GM21367 (cell line): ENCODE results near the gene CAPG.
"Not testable (repeated sequence)": the region's sequence is repeated elsewhere in the genome, so short reads cannot be mapped to it uniquely, and the experiment has no call there.

Source experiments
- ATAC-seq: cut with Tn5 transposase; IDR thresholded peaks from one replicate; pipeline ENCODE4 v1.9.1; 2021; ENCODE audit not compliant: unreplicated experiment

Gene CAPG, protein sequence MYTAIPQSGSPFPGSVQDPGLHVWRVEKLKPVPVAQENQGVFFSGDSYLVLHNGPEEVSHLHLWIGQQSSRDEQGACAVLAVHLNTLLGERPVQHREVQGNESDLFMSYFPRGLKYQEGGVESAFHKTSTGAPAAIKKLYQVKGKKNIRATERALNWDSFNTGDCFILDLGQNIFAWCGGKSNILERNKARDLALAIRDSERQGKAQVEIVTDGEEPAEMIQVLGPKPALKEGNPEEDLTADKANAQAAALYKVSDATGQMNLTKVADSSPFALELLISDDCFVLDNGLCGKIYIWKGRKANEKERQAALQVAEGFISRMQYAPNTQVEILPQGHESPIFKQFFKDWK

DNA sequence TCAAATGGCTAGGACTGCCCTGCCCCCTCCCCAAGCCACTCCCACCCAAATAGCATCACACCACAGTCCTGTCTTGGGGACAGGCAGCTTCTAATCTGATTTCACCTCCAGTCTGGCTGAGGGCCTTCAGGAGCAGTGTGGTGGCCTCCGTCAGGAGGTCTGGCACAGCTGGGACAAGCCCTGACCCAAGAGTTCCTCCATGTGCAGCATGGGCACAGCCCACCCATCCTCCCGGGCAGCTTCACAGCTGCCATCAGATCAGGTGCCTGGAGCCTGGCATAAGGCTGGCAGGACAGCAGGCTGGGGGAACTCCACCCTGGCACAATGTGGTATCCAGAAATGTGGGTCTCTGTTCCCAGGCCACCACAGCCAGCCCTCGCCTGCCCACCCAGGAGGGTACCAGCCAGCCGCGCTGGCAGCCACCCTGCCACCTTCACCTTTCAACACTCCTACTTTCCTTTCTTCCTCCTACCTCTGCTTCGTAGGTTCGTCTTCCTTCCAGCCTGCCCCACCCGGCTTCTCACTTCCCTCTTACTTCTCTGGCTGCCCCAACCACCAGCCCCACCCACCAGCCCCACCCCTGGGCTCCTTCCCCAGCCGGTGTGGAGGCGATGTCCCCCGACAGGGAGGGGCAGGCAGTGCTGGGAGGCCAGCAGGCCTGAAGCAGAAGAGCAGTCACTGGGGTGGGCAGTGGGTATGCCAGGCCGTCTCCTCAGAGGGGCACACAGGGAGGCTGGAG, at the start of gene CAPG:
Gene CAPG (minus strand): TSS at position 522 of the 739 bp plus-strand sequence. CDS start 8,221 bp downstream, outside the sequence.
- peak; percentile 56 for ATAC-seq

DNA sequence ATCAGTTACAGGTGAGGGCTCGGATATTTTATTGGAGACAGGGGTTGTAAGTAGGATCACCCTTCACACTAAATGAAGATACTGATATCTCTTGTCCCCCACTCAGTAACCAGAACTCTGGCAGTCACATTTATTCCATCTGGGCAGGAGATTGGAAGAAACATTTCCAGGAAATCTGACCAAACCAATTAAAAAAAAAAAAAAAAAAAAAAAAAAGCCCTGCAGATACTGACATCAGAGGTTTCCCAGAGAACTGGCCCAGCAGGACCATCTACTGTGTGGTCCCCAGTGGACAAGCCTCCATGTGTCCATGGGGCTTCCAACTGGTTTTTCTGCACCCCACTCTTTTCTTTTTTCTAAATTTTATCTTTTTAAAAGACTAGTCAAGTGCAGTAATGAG, 49.6 kb upstream of the CAPG start:
- no peak for ATAC-seq

DNA sequence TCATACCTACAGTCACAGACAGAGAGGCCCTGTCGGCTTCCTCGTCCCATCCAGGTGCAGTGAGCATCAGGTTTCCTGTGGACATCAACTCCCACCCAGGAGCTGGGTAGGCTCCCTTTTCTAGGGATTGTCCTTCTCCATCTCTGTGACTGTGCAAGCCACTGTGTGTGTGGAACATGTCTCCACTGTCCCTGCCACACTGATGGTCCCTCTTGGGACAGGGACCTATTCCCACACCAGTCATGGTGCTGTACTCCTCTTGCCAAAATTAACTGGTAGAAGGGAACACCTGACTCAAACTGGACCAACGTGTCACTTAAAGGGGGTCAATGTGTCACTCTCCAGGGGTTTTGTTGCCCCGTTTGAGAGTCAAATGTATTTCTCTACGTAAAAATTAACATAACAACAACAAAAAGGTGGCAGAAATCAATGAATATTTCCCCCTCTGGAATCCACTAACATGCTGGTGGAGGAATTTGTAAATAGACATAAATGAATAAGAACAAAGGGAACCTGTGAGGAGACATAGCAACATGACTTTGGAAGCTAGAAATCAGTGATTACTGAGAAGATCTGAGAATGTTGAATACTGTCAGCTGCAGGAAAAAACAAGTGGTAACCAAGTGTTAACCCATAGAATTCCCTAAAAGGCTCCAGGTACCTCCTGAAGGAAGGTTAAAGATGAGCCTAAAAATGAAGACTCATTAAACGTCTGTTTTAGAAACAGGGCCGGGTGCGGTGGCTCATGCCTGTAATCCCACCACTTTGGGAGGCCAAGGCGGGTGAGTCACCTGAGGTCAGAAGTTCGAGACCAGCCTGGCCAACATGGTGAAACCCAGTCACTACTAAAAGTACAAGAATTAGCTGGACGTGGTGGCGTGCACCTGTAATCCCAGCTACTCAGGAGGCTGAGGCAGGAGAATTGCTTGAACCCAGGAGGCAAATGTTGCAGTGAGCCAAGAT, 48.7 kb upstream of the CAPG start:
- ATAC-seq = no peak

DNA sequence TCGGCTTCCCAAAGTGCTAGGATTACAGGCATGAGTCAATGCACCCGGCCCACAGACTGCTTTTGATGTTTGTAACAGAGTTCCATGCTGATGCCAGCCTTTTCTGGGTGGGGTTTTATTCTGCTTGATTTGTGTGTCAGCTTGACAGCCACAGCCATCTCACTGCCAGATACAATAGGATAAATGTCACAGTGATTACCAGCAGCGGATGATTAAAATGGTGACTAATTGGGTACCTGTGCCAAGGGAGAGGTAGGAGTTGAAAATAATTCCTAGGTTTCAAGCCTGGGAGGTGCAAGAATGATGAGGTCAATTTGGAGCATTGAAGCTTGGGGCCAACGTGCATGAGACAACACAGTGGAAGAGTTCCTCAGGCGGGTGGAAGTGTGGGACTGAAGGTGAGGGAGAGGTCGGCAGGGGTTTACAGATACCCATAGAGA, 47.7 kb upstream of the CAPG start:
- ATAC-seq = no peak

DNA sequence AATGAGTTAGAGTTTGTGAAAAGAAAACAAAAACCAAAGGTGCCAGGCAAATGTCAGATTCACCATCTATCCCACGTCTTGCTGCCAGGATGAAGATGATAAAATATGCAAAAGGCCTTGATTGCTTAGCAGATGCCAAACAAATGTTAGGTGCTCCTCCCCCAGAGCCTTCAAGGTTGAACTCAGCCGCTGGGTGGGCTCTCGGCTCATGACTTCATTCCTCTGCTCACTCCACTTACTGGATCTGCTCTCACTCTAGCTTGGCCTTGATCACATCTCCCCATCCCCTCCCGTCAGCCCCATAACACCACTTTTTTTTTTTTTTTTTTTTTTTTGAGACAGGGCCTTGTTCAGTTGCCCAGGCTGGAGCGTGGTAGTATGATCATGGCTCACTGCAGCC, 46.9 kb upstream of the CAPG start:
- ATAC-seq = no peak

DNA sequence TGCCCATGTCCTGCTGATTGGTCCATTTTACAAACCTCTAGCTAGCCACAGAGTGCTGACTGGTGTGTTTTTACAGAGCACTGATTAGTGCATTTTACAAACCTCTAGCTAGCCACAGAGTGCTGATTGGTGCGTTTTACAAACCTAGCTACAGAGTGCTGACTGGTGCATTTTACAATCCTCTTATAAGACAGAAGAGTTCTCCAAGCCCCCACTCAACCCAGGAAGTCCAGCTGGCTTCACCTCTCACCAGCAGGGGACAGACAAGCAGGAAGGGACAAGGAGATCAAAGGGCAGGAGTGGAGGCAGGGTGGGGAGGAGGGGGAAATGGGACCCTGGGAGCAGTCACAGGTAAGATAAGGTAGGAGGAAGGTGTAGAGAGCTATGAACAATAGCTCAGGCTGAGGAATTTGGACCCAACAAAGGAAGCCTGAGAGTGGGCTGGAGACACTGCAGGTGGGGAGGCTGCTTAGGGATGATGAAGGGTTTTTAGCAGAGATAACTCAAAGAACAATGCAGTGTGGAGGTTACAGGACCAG, 45.5 kb upstream of the CAPG start:
- no peak for ATAC-seq

DNA sequence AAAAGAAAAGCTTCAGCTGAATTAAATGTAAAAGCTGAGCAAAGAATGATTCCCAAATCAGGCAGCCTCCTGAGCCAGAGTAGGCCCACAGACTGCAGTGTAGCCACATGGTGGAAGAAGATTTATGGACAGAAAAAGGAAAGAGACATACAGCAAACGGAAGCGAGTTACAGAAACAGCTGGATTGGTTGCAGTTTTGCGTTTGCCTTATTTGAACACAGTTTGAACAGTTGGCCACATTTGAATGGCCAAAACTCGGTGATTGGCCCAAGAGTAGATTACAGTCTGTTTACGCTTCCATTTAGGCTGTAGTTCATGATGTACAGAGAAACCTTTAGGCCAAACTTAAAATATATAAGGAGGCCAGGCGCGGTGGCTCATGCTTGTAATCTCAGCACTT, 43.4 kb upstream of the CAPG start:
- ATAC-seq = no peak

DNA sequence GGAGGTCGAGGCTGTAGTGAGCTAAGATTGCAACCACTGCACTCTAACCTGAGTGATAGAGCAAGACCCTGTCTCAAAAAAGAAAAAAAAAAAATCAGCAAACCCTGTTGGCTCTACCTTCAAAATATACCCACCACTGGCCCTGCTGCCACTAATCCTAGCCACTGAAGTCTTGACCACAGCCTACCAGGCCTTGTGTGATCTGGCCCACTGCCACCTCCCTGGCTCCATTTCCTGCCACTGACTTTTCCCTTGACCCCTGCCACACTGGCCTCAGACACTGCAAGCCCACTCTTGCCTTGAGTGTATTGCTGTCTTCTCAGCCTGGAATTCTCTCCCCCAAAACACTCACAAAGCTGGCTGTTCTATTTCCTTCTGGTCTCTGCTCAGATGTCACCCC, 42.1 kb upstream of the CAPG start:
- no peak for ATAC-seq

DNA sequence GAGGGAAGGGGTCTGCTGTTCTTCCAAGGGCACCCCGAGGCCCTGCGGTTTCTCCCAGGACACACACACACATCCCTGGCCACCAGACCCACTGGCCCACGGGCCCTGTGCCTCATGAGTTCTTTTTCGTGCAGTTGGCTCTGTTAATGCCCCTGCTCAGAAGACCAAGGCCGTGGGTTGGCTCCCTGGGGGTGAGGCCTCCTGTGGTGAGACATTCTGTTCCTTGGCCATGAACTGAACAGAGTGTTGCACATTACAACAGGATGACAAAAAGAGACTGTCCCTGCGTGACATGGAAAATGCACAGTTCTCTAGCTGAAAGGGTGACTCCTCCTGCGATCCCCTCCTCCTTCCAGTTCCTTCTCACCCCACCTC, 39.0 kb upstream of the CAPG start:
- no peak for ATAC-seq

DNA sequence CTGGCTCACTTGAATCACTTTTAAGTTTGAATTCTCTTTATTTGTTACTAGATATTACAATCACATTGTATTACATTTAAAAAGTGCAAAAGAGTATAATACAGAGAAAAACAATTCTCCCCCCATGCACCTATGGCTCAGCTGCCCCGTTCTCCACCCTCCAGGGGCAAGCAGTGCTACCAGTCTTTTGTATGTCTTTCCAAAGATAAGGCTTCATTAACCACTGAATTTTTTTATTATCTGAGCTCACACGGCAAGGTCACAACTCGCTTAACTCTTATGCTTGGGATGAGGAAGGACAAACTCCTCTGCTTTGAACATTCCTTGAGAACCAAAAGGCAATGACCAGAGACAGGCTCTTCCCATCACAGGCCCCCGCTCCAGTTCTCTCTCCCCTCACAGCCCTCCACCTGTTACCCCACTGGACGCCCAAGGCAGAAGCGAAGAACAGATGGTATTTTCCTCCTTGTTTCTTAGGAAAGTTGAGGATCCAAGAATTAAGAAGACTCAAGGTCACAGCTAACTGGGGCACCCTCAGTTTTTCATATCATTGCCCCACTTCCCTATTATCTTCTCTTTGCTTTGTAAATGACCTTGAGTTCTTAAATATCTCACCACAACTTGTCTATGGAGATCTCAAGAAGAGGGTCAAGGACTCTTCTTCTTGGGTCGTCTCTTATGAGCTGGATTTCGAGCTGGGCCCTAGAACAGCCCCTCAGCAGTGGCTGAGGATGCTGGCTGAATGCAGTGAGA, 38.5 kb upstream of the CAPG start:
- no peak for ATAC-seq

DNA sequence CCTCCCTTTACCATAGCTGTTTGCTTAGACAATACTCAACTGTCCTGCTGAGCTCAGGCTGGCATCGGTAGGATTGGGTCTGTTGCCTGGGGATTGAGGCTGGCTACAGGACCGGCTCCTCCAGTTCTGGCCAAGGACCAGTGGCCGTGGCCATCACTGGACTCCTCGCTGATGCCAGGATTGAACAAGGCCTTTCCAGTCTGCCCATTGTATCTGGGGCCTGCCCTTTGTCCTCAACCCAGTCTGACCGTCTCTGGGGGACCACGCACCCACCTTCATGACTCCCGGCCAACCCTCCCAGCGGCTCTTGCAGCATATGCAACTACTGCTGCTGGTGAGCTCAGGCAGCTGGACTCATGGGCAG, 37.0 kb upstream of the CAPG start:
- ATAC-seq = no peak

DNA sequence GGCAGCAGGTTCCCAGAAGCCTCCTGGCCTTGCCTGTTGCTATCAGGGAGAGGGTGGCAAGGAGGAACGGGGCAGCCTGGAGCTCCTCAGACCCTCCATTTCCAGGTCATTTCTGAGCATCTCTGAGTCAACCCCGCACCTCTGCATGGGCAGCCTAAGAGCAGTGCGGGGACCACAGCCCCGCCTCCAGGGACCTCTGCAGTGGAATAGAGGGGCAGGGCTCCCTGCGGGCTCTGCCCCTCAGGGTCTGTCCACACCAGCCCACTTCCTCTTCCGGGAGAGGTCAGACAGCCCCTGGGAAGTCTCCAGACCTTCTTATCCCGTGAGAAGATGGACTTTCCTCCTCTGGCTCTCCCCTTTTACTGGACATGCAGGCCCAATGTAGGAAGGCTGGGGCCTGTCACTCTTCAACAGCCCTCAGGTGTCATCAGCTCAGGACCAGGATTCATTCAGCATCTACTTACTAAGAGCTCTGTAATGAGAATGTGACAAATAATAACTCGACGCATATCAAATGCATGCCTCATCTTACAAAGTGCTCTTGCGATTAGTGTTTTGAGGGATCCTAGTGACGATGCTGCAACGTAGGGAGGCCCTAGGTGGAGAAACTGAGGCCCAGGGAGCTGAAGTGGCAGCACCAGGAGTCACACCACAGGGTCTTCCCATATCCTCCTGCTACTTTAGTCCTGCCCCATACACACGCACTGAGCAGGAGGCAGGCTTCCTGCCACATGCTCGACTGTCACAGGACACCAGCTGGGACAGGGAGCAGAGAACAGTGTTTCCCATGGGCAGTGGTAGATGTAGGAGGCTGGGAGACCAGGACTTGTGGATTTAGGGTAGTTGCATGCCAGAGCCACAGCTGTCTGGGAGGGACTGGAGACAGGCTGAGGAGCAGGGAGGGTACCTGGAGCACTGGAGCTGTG, 36.4 kb upstream of the CAPG start:
- ATAC-seq = no peak

DNA sequence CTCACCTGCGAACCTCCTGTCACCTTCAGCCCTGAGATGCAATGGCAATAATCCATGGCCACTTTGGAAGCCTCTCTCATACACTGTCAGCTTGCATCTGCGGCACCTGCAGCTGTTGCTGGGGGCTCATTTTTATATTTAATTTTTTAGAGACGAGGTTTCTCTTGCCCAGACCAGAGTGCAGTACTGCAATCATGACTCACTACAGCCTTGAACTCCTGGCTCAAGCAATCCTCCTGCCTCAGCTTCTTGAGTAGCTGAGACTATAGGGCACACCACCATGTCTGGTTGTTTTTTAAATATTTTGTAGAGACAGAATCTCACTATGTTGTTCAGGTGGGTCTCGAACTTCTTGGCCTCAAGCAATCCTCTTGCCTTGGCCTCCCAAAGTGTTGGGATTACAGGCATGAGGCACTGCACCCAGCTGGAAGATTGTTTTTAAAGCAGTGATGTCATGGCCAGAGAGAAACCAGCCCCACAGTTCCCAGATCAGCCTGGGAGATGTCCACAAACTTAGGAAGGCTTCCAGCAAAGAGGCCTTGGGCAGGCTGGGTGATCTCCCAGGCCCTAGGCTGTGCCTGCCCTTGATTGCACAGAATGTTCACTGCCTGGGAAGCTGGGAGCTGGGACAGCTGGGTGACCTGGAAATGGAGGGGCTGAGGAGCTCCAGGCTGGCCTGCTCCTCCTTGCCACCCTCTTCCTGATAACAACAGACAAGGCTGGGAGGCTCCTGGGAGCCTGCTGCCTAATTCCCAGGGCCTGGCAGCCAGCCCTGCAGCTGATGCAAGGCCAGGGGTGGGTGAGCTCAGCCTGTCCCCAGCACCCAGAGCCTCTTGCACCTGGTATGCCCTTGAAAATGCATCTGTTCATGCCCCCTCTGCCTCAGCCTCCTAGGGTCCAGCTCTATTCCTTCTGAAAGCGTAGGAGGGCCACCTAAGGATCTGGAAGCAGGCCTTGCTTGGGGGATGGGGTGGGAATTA, 35.4 kb upstream of the CAPG start:
- no peak for ATAC-seq

DNA sequence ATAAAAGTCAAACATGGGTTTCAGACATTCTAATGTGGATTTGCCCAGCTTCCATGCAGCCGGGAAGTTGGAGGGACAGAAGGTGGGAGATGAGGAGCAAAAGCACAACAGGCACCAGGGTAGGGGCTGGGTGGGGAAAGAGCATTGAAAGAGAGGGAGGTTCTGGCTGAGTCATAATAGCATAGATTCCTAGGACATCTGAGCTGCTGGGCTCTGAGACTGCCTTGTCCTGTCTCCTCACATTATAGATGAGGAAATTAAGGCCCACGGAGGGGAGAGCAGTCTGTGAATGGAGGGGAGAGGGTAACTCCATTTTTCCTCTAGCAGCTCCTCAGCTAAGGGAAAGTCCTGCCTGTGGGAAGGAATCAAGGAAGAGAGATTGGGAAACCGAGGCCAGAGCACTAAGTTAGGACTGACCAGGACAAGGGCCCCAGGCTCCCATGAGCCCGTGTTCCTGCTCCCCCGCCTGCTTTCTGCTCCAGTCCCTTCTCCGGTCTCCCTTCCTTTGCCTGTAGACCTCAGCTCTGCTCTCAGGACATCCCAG, 34.5 kb upstream of the CAPG start:
- no peak for ATAC-seq

DNA sequence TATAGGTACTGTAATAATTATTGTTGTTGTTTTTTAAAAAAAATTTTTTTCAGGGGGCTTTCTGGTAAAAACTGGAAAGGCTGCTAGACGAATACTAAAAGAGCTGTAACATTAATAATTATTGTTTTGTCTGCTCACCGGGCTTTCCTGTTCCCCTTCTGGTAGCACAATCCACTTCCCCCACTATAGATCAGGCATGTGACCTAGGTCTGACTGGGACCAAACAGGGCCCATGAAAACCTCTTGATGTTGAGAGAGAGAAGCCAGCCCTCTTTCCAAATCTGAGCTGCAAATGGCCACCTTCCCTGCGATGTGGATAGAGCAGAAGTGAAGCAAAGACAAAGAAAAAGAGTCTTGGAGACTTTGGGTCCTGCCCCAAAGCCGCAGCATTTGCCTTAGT, 31.7 kb upstream of the CAPG start:
- no peak for ATAC-seq

DNA sequence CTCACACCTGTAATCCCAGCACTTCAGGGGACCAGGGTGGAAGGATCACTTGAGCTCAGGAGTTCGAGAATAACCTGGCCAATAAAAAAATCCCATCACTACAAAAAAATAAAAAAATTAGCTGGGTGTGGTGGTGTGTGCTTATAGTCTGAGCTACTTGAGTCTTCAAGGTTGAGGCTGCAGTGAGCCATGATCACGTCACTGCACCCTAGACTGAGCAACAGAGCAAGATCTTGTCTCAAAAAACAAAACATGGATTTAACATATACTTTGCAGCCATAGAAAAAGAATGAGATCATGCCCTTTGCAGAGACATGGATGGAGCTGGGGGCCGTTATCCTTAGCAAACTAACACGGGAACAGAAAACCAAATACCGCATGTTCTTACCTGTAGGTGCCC, 30.6 kb upstream of the CAPG start:
- ATAC-seq = no peak

DNA sequence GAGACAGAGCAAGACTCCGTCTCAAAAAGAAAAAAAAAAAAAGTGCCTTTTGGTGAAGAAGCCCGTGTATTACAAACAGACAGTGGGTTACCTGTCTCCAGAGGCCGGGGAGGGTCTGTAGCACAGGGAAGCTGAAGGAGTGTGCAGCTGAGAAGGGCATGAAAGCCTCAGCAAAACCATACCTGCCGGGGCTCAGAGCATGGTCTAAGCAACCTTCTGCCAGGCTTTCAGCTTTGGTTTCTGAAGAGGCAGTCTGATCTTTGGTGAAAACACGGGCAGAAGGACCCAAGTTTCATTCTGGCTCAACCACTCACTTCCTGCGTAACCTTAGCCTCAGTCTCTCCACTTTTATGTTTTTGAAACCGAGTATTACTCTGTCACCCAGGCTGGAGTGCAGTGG, 29.8 kb upstream of the CAPG start:
- ATAC-seq = no peak

DNA sequence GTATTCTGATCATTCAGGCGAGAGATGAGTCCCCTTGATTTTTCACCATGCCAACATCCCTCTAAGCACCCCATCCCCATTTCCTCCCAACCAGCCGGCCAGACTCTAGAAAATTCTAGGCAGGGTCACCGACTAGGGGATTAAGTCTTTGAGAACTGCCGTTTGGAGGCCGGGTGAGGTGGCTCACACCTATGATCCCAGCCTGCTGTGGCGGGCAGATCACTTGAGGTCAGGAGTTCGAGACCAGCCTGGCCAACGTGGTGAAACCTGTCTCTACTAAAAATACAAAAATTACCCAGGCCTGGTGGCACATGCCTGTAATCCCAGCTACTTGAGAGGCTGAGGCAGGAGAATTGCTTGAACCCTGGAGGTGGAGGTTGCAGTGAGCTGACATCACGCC, 29.4 kb upstream of the CAPG start:
- ATAC-seq = not testable (repeated sequence)
